Umbilical cord (tissue), 2 donors: Measurements from ENCODE around the gene SPTBN4. TPM values are rescaled to one million over a fixed set of nuclear protein-coding genes. Genes with fewer than 3 reads are reported as not detected.

Source experiments
- DNase-seq: peaks from one replicate; pipeline ENCODE4 v3.0.0-alpha.2; 2015; ENCODE audit warnings: low spot score
- total RNA-seq: library from RNA; depleted of rRNA; stranded (reverse); fragments of >200 nt; gene quantifications from one replicate; pipeline ENCODE4 v1.2.3, GENCODE V29; 2014; ENCODE audit warnings: low replicate concordance; ENCODE audit not compliant: insufficient read depth

Gene SPTBN4
- total RNA-seq, 1 donor from 2014 or later: 5.8 TPM

- no peak for DNase-seq
Measured at GRCh38 chr19:40601134-40601974, 134.6 kb downstream of the SPTBN4 start, which contains the start of gene LTBP4. TSS of gene LTBP4 (plus strand) at chr19:40601369. CDS start at chr19:40601388, 19 bp downstream.

DNA sequence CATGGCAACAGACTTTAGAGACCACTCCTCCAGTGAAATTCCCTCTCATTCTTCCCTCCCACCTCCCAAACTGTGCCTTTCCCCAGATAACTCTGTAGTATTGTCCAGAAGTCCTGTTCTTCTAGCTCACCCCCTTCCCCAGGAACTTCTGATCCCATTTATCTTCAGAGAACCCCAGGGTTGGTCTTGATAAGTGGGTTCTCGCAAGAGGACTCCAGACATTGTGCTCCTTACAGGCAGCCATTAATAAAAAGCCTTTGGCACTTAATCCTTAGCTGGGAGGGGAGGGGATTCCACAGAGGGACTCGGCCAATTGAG, 136.2 kb downstream of the SPTBN4 start:
- DNase-seq: no peak

- DNase-seq: peak; percentile 99
Measured at GRCh38 chr19:40603389-40604170, 136.8 kb downstream of the SPTBN4 start.

DNA sequence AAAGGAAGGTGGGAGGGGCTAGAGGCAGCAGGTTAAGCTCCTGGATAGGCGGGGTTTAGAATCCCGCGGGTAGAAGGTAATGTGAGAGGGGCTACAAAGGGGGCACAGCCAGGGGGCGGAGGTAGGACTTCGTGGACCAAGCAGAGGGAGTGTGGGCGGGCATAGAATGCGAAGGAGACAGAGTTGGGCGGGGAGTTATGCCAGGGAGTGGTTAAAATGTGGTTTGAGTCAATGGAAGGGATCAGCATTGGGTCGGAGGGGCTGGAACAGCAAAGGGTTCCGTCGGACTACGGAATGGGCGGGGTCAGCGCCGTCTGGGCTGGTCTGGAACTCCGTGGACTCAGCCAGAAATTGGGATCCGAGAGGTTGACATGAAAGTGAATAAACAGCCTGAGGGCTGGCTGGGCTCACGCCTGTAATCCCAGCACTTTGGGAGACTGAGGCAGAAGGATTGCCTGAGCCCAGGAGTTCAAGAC, 137.4 kb downstream of the SPTBN4 start:
- no peak for DNase-seq

GRCh38 chr19:40604647-40605215, 137.9 kb downstream of the SPTBN4 start:
- DNase-seq: no peak

- peak; percentile 71 for DNase-seq
Measured at GRCh38 chr19:40605216-40605971, 138.6 kb downstream of the SPTBN4 start.

DNA sequence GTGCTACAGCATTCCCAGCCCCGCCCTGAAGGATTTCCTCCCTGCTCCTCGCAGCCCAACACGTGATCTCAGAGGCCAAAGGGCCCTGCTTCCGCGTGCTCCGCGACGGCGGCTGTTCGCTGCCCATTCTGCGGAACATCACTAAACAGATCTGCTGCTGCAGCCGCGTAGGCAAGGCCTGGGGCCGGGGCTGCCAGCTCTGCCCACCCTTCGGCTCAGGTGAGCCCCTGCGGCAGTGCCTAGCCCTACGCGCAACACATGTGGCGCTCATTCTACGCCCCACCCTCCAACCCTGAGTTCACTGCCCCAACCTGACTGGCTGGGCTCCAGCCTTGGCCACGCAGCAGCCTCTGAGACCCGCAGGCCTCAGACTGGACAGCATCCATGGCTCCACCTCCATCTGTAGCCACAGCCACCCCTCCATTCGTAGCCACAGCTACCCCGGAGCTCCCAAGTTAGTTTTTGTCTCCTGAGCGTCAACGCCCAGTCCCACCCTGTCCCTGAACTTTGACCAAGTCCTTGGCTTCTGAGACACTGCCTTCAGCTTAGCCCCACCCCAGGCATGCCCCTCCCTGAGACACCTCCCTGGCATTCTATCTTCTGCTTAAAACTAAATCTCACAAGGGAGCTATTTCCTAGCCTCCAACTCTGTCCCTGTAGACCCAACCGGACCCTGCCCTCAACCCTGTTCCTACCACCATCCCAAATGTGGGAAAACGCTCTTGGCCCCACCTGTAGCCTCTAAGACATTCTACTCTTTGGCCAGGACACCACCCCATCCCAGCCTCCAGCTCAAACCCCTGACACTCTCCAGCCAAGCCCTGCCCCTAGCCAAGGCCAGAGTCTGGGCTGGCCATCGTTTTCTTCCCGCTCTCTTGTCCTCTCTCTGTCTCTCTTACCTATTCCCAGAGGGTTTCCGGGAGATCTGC, 140.8 kb downstream of the SPTBN4 start:
- no peak for DNase-seq

DNA sequence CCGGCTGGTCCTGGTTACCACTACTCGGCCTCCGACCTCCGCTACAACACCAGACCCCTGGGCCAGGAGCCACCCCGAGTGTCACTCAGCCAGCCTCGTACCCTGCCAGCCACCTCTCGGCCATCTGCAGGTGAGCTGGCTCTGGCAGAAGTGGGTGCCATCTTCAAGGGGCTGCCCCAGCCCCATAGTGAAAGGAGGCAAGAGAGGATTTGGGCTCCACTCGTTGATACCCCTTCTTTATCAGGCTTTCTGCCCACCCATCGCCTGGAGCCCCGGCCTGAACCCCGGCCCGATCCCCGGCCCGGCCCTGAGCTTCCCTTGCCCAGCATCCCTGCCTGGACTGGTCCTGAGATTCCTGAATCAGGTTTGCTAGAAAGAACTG, 141.4 kb downstream of the SPTBN4 start:
- no peak for DNase-seq

- no peak for DNase-seq
Measured at GRCh38 chr19:40608957-40609356, 142.2 kb downstream of the SPTBN4 start.

- DNase-seq: peak; percentile 82
Measured at GRCh38 chr19:40609561-40610395, 143.0 kb downstream of the SPTBN4 start.

GRCh38 chr19:40610396-40611064, 143.7 kb downstream of the SPTBN4 start:
- DNase-seq: no peak

- DNase-seq: no peak
Measured at GRCh38 chr19:40611096-40611495, 144.3 kb downstream of the SPTBN4 start.

DNA sequence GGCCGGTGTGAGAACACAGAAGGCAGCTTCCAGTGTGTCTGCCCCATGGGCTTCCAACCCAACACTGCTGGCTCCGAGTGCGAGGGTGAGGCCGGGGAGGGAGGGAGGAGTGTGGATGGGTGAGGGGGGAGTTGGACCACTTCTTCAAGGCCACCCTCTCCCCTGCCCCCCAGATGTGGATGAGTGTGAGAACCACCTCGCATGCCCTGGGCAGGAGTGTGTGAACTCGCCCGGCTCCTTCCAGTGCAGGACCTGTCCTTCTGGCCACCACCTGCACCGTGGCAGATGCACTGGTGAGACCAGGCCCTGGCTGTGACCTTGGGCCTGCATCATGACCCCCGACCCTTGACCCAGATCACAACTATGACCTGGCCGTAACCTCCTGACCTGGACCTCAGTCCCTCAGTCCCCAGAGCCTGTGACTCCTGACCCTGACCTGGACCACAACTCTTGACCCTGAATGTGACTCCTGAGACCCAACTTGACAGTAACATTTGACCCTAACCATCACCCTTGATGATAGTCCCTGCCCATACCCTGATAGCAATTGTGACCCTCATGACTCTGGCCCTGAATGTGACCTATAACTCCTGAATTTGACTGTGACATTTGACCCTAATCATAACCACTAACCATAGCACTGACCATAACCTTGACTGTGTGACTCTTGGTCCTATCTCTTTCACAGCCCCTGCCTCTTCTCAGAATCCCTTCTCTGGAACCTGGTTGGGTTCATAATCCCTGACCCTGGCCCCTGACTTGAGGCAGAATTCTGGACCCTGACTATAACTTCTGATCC, 145.3 kb downstream of the SPTBN4 start:
- no peak for DNase-seq

- peak; percentile 59 for DNase-seq
Measured at GRCh38 chr19:40612831-40613689, 146.3 kb downstream of the SPTBN4 start.

- DNase-seq: peak; percentile 93
Measured at GRCh38 chr19:40613690-40614621, 147.2 kb downstream of the SPTBN4 start.
